RWPE2 (cell line): ENCODE results near the gene PPFIA2.

Source experiments
- ATAC-seq: fragments of 200-7000 bp; cut with Tn5 transposase; 3 replicates; pipeline ENCODE4 v1.9.1; 2021; ENCODE audit warnings: low read depth
- DNase-seq: peaks from one replicate; pipeline ENCODE4 v3.0.0-alpha.2; 2020; ENCODE audit warnings: low spot score
- H3K27ac ChIP-seq: fragments of 450-650 bp; 2 replicates; pipeline ENCODE4 v1.5.1; 2017; ENCODE audit warnings: mild to moderate bottlenecking; ENCODE audit not compliant: poor library complexity, severe bottlenecking
- H3K27me3 ChIP-seq: fragments of 250-450 bp; sonication (Bioruptor Pico); 2 replicates; pipeline ENCODE4 v1.5.1; 2021; ENCODE audit warnings: mild to moderate bottlenecking, moderate library complexity; ENCODE audit not compliant: insufficient read depth, poor library complexity, severe bottlenecking
- H3K36me3 ChIP-seq: fragments of 250-450 bp; sonication (Bioruptor Pico); 2 replicates; pipeline ENCODE4 v1.5.1; 2020; ENCODE audit warnings: low read depth, mild to moderate bottlenecking, moderate library complexity
- H3K4me1 ChIP-seq: fragments of 250-450 bp; sonication (Bioruptor Pico); 2 replicates; pipeline ENCODE4 v1.5.1; 2021; ENCODE audit warnings: mild to moderate bottlenecking, moderate library complexity; ENCODE audit not compliant: insufficient read depth, poor library complexity, severe bottlenecking
- H3K4me3 ChIP-seq: fragments of 250-450 bp; sonication (Bioruptor Pico); 2 replicates; pipeline ENCODE4 v1.5.1; 2021; ENCODE audit warnings: mild to moderate bottlenecking, moderate library complexity; ENCODE audit not compliant: severe bottlenecking
- H3K9me3 ChIP-seq: fragments of 250-450 bp; sonication (Bioruptor Pico); 2 replicates; pipeline ENCODE4 v1.5.1; 2021; ENCODE audit warnings: mild to moderate bottlenecking, moderate library complexity; ENCODE audit not compliant: severe bottlenecking
- CTCF ChIP-seq: fragments of 450-650 bp; IDR thresholded peaks from one replicate; pipeline ENCODE4 v1.5.1; 2017; ENCODE audit warnings: mild to moderate bottlenecking, moderate library complexity; ENCODE audit not compliant: poor library complexity, severe bottlenecking

PPFIA2 gene

GRCh38 chr12:81417056-81417455 lies 342.1 kb downstream of the PPFIA2 start:
- H3K4me1 ChIP-seq, result no peaks in the 10 kb centered on the region
- H3K27me3 ChIP-seq, result peaks cover 4% of the 10 kb centered on the region
- H3K4me3 ChIP-seq, result no peak overlapping the region
- H3K36me3 ChIP-seq, result no peaks in the 10 kb centered on the region
- H3K27ac ChIP-seq, result no peak overlapping the region
- no peak for ATAC-seq
- no peak for TF ChIP-seq CTCF
- no peak for DNase-seq
- H3K9me3 ChIP-seq, result peaks cover 3% of the 10 kb centered on the region

GRCh38 chr12:81416571-81416970 lies 342.6 kb downstream of the PPFIA2 start:
- H3K27me3 ChIP-seq, result peaks cover 4% of the 10 kb centered on the region
- no peaks in the 10 kb centered on the region for H3K36me3 ChIP-seq
- peaks cover 3% of the 10 kb centered on the region for H3K9me3 ChIP-seq
- no peak overlapping the region for H3K4me3 ChIP-seq
- ATAC-seq (no peak), DNase-seq (no peak)
- H3K27ac ChIP-seq, result no peak overlapping the region
- H3K4me1 ChIP-seq, result no peaks in the 10 kb centered on the region
- TF ChIP-seq CTCF, result no peak

- no peak overlapping the region for H3K4me3 ChIP-seq
- H3K27ac ChIP-seq, result no peak overlapping the region
- ATAC-seq, result no peak
- peaks cover 3% of the 10 kb centered on the region for H3K9me3 ChIP-seq
- no peak for DNase-seq
- H3K36me3 ChIP-seq, result no peaks in the 10 kb centered on the region
- H3K4me1 ChIP-seq, result no peaks in the 10 kb centered on the region
- peaks cover 4% of the 10 kb centered on the region for H3K27me3 ChIP-seq
- TF ChIP-seq CTCF, result no peak
These were observed 344.7 kb downstream of the PPFIA2 start for GRCh38 chr12:81414441-81414840.

GRCh38 chr12:81412940-81413339 lies 346.2 kb downstream of the PPFIA2 start:
- TF ChIP-seq CTCF, result no peak
- no peak for ATAC-seq
- H3K27me3 ChIP-seq, result peaks cover 4% of the 10 kb centered on the region
- H3K9me3 ChIP-seq, result peaks cover 3% of the 10 kb centered on the region
- no peak for DNase-seq
- no peaks in the 10 kb centered on the region for H3K36me3 ChIP-seq
- H3K4me3 ChIP-seq, result no peak overlapping the region
- H3K27ac ChIP-seq, result no peak overlapping the region
- no peaks in the 10 kb centered on the region for H3K4me1 ChIP-seq

GRCh38 chr12:81403348-81403747 lies 355.8 kb downstream of the PPFIA2 start:
- no peak for TF ChIP-seq CTCF
- H3K9me3 ChIP-seq, result no peaks in the 10 kb centered on the region
- no peak overlapping the region for H3K27ac ChIP-seq
- ATAC-seq (no peak), DNase-seq (no peak)
- no peak overlapping the region for H3K4me3 ChIP-seq
- H3K4me1 ChIP-seq, result no peaks in the 10 kb centered on the region
- H3K36me3 ChIP-seq, result no peaks in the 10 kb centered on the region
- no peaks in the 10 kb centered on the region for H3K27me3 ChIP-seq
